ENCODE results near the gene GLS.
A peak's percentile ranks its signal among the peaks of the same experiment; 100 is the strongest.
"Not testable (repeated sequence)": the region's sequence is repeated elsewhere in the genome, so short reads cannot be mapped to it uniquely, and the experiment has no call there.

GLS gene

GRCh38 chr2:190855245-190855644, 25.4 kb upstream of the GLS start:
- DNase-seq, result no peak

- no peak for DNase-seq
These were observed 23.6 kb upstream of the GLS start for GRCh38 chr2:190856985-190857384.

- DNase-seq, result no peak
These were observed 21.8 kb upstream of the GLS start for GRCh38 chr2:190858817-190859216.

- DNase-seq, result no peak
These were observed 21.0 kb upstream of the GLS start for GRCh38 chr2:190859347-190860297.

- no peak for DNase-seq
These were observed 19.5 kb upstream of the GLS start for GRCh38 chr2:190860985-190861680.

- not testable (repeated sequence) for DNase-seq
These were observed 18.5 kb upstream of the GLS start for GRCh38 chr2:190862128-190862527.

GRCh38 chr2:190862571-190862991, 18.0 kb upstream of the GLS start:
- DNase-seq, result no peak

- DNase-seq, result no peak
These were observed 16.7 kb upstream of the GLS start for GRCh38 chr2:190863946-190864345.

GRCh38 chr2:190864375-190864774, 16.2 kb upstream of the GLS start:
- DNase-seq, result no peak

- DNase-seq, result no peak
These were observed 13.4 kb upstream of the GLS start for GRCh38 chr2:190867212-190867611.

- DNase-seq, result no peak
These were observed 12.8 kb upstream of the GLS start for GRCh38 chr2:190867832-190868231.

GRCh38 chr2:190869721-190870120, 10.9 kb upstream of the GLS start:
- no peak for DNase-seq

- not testable (repeated sequence) for DNase-seq
These were observed 7.2 kb upstream of the GLS start for GRCh38 chr2:190873451-190873850.

GRCh38 chr2:190875891-190876290, 4.7 kb upstream of the GLS start:
- DNase-seq, result no peak

- no peak for DNase-seq
These were observed 4.0 kb upstream of the GLS start for GRCh38 chr2:190876631-190877030.

GRCh38 chr2:190877436-190877835, 3.2 kb upstream of the GLS start:
- no peak for DNase-seq

- peak in 1 of 56 donors; percentile 1 for DNase-seq
These were observed 895 bp upstream of the GLS start for GRCh38 chr2:190879474-190880377.

- peak in 12 of 56 donors; percentile 29 to 67 (median 55) for DNase-seq
These were observed 520 bp downstream of the GLS start for GRCh38 chr2:190881084-190881597.

- DNase-seq, result peak in 54 of 56 donors; percentile 6 to 77 (median 55)
These were observed 1.2 kb downstream of the GLS start for GRCh38 chr2:190881598-190882410.

- DNase-seq, result no peak
These were observed 1.8 kb downstream of the GLS start for GRCh38 chr2:190882411-190882766.

Data from nucleus accumbens (tissue), 56 donors.